ENCODE measurements around the gene LIPN. TPM values are rescaled to one million over a fixed set of nuclear protein-coding genes. Genes with fewer than 3 reads are reported as not detected.

LIPN gene
- total and polyA plus RNA-seq, 2 experiments from 2014 or later, result not detected

GRCh38 chr10:88762906-88763305 is 3.1 kb downstream of the LIPN start:
- H3K27me3 ChIP-seq (ENCODE audit: insufficient read depth), result no peaks in the 10 kb centered on the region
- Mint-ChIP-seq H3K4me3 (no peak overlapping the region), H3K27ac (no peak overlapping the region), H3K36me3 (ENCODE audit: low read depth) (no peaks in the 10 kb centered on the region), H3K4me1 (peaks cover 6% of the 10 kb centered on the region; the same call in 2 of the 3 replicates), H3K27me3 (ENCODE audit: insufficient read depth, low read depth, poor library complexity) (peaks cover 1% of the 10 kb centered on the region), H3K9me3 (no peaks in the 10 kb centered on the region)
- no peaks in the 10 kb centered on the region for H3K79me2 ChIP-seq (replicated peaks; ENCODE audit: insufficient read depth)
- H3K9me2 ChIP-seq (ENCODE audit: insufficient read depth), result no peaks in the 10 kb centered on the region
- H3K4me2 ChIP-seq, result no peak overlapping the region
- H3K36me3 ChIP-seq (ENCODE audit: insufficient read depth), result no peaks in the 10 kb centered on the region
- TF ChIP-seq NANOG (IDR thresholded peaks at IDR 0.05; ENCODE audit: borderline replicate concordance) (no peak), CREB1 (CRISPR knock-in tag; IDR thresholded peaks at IDR 0.05; ENCODE audit: low read depth) (no peak), EZH2 (IDR thresholded peaks at IDR 0.05; ENCODE audit: low read depth, unreplicated experiment) (no peak), POLR2AphosphoS5 (IDR thresholded peaks at IDR 0.05; ENCODE audit: low read depth) (no peak)
- H3K4me1 ChIP-seq (ENCODE audit: insufficient read depth), result no peaks in the 10 kb centered on the region
- DNase-seq (ENCODE audit: low spot score) (no peak), ATAC-seq (no peak)
- no peaks in the 10 kb centered on the region for H4K20me1 ChIP-seq (replicated peaks; ENCODE audit: insufficient read depth)
- no peak overlapping the region for H3K27ac ChIP-seq (ENCODE audit: low read depth)
- no peaks in the 10 kb centered on the region for H3F3A ChIP-seq (replicated peaks; ENCODE audit: low read depth)
- H2AFZ ChIP-seq, result no peak overlapping the region
- H3K4me3 ChIP-seq, result no peak overlapping the region

GRCh38 chr10:88763441-88763840 is 3.6 kb downstream of the LIPN start:
- no peak overlapping the region for H3K4me2 ChIP-seq
- H2AFZ ChIP-seq, result no peak overlapping the region
- H3K4me3 Mint-ChIP-seq, result no peak overlapping the region
- H3K79me2 ChIP-seq (replicated peaks; ENCODE audit: insufficient read depth), result no peaks in the 10 kb centered on the region
- no peak overlapping the region for H3K4me3 ChIP-seq
- H3K4me1 ChIP-seq (ENCODE audit: insufficient read depth), result no peaks in the 10 kb centered on the region
- H3K36me3 Mint-ChIP-seq (ENCODE audit: low read depth), result no peaks in the 10 kb centered on the region
- H3K9me2 ChIP-seq (ENCODE audit: insufficient read depth), result no peaks in the 10 kb centered on the region
- DNase-seq (ENCODE audit: low spot score) (no peak), ATAC-seq (no peak)
- H3K27me3 ChIP-seq (ENCODE audit: insufficient read depth), result no peaks in the 10 kb centered on the region
- H3K27ac ChIP-seq (ENCODE audit: low read depth), result no peak overlapping the region
- peaks cover 1% of the 10 kb centered on the region for H3K27me3 Mint-ChIP-seq (ENCODE audit: insufficient read depth, low read depth, poor library complexity)
- H3K27ac Mint-ChIP-seq, result no peak overlapping the region
- H3K9me3 Mint-ChIP-seq, result no peaks in the 10 kb centered on the region
- no peaks in the 10 kb centered on the region for H4K20me1 ChIP-seq (replicated peaks; ENCODE audit: insufficient read depth)
- H3F3A ChIP-seq (replicated peaks; ENCODE audit: low read depth), result no peaks in the 10 kb centered on the region
- peaks cover 11% of the 10 kb centered on the region; the same call in 2 of the 3 replicates for H3K4me1 Mint-ChIP-seq
- no peaks in the 10 kb centered on the region for H3K36me3 ChIP-seq (ENCODE audit: insufficient read depth)
- no peak for TF ChIP-seq EZH2 (IDR thresholded peaks at IDR 0.05; ENCODE audit: low read depth, unreplicated experiment)
- TF ChIP-seq CTCF (conservative IDR thresholded peaks at IDR 0.05; ENCODE audit: low read depth in 2 of 2), result no peak
- TF ChIP-seq, protein P1, sequence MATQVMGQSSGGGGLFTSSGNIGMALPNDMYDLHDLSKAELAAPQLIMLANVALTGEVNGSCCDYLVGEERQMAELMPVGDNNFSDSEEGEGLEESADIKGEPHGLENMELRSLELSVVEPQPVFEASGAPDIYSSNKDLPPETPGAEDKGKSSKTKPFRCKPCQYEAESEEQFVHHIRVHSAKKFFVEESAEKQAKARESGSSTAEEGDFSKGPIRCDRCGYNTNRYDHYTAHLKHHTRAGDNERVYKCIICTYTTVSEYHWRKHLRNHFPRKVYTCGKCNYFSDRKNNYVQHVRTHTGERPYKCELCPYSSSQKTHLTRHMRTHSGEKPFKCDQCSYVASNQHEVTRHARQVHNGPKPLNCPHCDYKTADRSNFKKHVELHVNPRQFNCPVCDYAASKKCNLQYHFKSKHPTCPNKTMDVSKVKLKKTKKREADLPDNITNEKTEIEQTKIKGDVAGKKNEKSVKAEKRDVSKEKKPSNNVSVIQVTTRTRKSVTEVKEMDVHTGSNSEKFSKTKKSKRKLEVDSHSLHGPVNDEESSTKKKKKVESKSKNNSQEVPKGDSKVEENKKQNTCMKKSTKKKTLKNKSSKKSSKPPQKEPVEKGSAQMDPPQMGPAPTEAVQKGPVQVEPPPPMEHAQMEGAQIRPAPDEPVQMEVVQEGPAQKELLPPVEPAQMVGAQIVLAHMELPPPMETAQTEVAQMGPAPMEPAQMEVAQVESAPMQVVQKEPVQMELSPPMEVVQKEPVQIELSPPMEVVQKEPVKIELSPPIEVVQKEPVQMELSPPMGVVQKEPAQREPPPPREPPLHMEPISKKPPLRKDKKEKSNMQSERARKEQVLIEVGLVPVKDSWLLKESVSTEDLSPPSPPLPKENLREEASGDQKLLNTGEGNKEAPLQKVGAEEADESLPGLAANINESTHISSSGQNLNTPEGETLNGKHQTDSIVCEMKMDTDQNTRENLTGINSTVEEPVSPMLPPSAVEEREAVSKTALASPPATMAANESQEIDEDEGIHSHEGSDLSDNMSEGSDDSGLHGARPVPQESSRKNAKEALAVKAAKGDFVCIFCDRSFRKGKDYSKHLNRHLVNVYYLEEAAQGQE (IDR thresholded peaks at IDR 0.05; ENCODE audit: unreplicated experiment), result no peak
- TF ChIP-seq ZNF331 (CRISPR knock-in tag; IDR thresholded peaks at IDR 0.05; ENCODE audit: low read depth), result no peak
- TF ChIP-seq ZNF114 (CRISPR knock-in tag; IDR thresholded peaks at IDR 0.05), result no peak
- TF ChIP-seq EZH2phosphoT487 (IDR thresholded peaks at IDR 0.05; ENCODE audit: unreplicated experiment), result no peak
- TF ChIP-seq JUNB (IDR thresholded peaks at IDR 0.05; ENCODE audit: unreplicated experiment), result no peak
- no peak for TF ChIP-seq POLR2AphosphoS5 (IDR thresholded peaks at IDR 0.05; ENCODE audit: low read depth)
- TF ChIP-seq, protein P2, sequence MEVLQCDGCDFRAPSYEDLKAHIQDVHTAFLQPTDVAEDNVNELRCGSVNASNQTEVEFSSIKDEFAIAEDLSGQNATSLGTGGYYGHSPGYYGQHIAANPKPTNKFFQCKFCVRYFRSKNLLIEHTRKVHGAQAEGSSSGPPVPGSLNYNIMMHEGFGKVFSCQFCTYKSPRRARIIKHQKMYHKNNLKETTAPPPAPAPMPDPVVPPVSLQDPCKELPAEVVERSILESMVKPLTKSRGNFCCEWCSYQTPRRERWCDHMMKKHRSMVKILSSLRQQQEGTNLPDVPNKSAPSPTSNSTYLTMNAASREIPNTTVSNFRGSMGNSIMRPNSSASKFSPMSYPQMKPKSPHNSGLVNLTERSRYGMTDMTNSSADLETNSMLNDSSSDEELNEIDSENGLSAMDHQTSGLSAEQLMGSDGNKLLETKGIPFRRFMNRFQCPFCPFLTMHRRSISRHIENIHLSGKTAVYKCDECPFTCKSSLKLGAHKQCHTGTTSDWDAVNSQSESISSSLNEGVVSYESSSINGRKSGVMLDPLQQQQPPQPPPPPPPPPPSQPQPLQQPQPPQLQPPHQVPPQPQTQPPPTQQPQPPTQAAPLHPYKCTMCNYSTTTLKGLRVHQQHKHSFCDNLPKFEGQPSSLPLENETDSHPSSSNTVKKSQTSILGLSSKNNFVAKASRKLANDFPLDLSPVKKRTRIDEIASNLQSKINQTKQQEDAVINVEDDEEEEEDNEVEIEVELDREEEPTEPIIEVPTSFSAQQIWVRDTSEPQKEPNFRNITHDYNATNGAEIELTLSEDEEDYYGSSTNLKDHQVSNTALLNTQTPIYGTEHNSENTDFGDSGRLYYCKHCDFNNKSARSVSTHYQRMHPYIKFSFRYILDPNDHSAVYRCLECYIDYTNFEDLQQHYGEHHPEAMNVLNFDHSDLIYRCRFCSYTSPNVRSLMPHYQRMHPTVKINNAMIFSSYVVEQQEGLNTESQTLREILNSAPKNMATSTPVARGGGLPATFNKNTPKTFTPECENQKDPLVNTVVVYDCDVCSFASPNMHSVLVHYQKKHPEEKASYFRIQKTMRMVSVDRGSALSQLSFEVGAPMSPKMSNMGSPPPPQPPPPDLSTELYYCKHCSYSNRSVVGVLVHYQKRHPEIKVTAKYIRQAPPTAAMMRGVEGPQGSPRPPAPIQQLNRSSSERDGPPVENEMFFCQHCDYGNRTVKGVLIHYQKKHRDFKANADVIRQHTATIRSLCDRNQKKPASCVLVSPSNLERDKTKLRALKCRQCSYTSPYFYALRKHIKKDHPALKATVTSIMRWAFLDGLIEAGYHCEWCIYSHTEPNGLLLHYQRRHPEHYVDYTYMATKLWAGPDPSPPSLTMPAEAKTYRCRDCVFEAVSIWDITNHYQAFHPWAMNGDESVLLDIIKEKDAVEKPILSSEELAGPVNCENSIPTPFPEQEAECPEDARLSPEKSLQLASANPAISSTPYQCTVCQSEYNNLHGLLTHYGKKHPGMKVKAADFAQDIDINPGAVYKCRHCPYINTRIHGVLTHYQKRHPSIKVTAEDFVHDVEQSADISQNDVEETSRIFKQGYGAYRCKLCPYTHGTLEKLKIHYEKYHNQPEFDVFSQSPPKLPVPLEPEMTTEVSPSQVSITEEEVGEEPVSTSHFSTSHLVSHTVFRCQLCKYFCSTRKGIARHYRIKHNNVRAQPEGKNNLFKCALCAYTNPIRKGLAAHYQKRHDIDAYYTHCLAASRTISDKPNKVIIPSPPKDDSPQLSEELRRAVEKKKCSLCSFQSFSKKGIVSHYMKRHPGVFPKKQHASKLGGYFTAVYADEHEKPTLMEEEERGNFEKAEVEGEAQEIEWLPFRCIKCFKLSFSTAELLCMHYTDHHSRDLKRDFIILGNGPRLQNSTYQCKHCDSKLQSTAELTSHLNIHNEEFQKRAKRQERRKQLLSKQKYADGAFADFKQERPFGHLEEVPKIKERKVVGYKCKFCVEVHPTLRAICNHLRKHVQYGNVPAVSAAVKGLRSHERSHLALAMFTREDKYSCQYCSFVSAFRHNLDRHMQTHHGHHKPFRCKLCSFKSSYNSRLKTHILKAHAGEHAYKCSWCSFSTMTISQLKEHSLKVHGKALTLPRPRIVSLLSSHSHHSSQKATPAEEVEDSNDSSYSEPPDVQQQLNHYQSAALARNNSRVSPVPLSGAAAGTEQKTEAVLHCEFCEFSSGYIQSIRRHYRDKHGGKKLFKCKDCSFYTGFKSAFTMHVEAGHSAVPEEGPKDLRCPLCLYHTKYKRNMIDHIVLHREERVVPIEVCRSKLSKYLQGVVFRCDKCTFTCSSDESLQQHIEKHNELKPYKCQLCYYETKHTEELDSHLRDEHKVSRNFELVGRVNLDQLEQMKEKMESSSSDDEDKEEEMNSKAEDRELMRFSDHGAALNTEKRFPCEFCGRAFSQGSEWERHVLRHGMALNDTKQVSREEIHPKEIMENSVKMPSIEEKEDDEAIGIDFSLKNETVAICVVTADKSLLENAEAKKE (CRISPR knock-in tag; IDR thresholded peaks at IDR 0.05), result no peak

Measured in GM23338 (cell line).